IMR-90 (cell line): ENCODE results near the gene TBCK. TPM values are rescaled to one million over a fixed set of nuclear protein-coding genes. Genes with fewer than 3 reads are reported as not detected.

ENCODE experiments used
- ATAC-seq: fragments of 200-7000 bp; cut with Tn5 transposase; 2 replicates; pipeline ENCODE4 v1.9.1; 2020; ENCODE audit warnings: low read depth, mild to moderate bottlenecking, moderate library complexity
- BruUV-seq: library from RNA; stranded (reverse); fragments of 400-500 nt; replicated peaks from 2 replicates; lab custom pipeline; 2021; lab: Mats Ljungman, UMichigan
- CTCF ChIA-PET: fragments of 300-600 bp; formaldehyde crosslinking; extraction: SDS; loops from one replicate; lab custom pipeline; 2021; ENCODE audit warnings: antibody characterized with exemption; lab: Yijun Ruan, JAX
- POLR2A ChIA-PET: fragments of 300-600 bp; sonication (Branson Sonifier 250); formaldehyde crosslinking; loops from one replicate; lab custom pipeline; 2022; ENCODE audit warnings: antibody characterized with exemption; ENCODE audit not compliant: unreplicated experiment; lab: Charles Lee
- DNase-seq: peaks from one replicate; pipeline ENCODE4 v3.0.0; 2013
- H2AFZ ChIP-seq: replicated peaks from 2 replicates; pipeline ENCODE3; 2013; ENCODE audit warnings: low read length, mild to moderate bottlenecking; ENCODE audit not compliant: poor library complexity
- H2AK5ac ChIP-seq: 2 replicates; pipeline ENCODE4 v1.6.1; 2013; ENCODE audit warnings: low read depth, low read length, inconsistent platforms
- H2AK9ac ChIP-seq: replicated peaks from 2 replicates; pipeline ENCODE3; 2013; ENCODE audit warnings: mild to moderate bottlenecking, low read depth, low read length, moderate library complexity; ENCODE audit not compliant: poor library complexity
- H2BK120ac ChIP-seq: 2 replicates; pipeline ENCODE4 v1.6.1; 2013; ENCODE audit warnings: low read depth, low read length, inconsistent platforms
- H2BK15ac ChIP-seq: 3 replicates; pipeline ENCODE4 v1.6.1; 2013; ENCODE audit warnings: low read depth, low read length, inconsistent platforms
- H2BK20ac ChIP-seq: 2 replicates; pipeline ENCODE4 v1.6.1; 2013; ENCODE audit warnings: low read depth, mild to moderate bottlenecking, inconsistent platforms, low read length, moderate library complexity
- H2BK5ac ChIP-seq: 2 replicates; pipeline ENCODE4 v1.6.1; 2013; ENCODE audit warnings: mild to moderate bottlenecking, low read depth, low read length, inconsistent platforms; ENCODE audit not compliant: poor library complexity, severe bottlenecking
- H3K14ac ChIP-seq: replicated peaks from 2 replicates; pipeline ENCODE4 v1.6.1; 2013; ENCODE audit warnings: low read depth, low read length, inconsistent platforms
- H3K18ac ChIP-seq: 2 replicates; pipeline ENCODE4 v1.6.1; 2013; ENCODE audit warnings: low read depth, low read length, control low read depth
- H3K23ac ChIP-seq: 2 replicates; pipeline ENCODE4 v1.6.1; 2013; ENCODE audit warnings: low read depth, low read length, inconsistent platforms
- H3K27ac ChIP-seq: 2 replicates; pipeline ENCODE4 v1.5.1; 2013; ENCODE audit warnings: mild to moderate bottlenecking, control low read depth, low read length; ENCODE audit not compliant: insufficient read depth
- H3K27me3 ChIP-seq: 2 replicates; pipeline ENCODE4 v1.6.1; 2013; ENCODE audit warnings: low read length; ENCODE audit not compliant: control insufficient read depth, insufficient read depth
- H3K36me3 ChIP-seq: 2 replicates; pipeline ENCODE4 v1.6.1; 2013; ENCODE audit warnings: low read length, mixed read lengths; ENCODE audit not compliant: control insufficient read depth, insufficient read depth
- H3K4ac ChIP-seq: 2 replicates; pipeline ENCODE4 v1.6.1; 2013; ENCODE audit warnings: low read depth, low read length, inconsistent platforms
- H3K4me1 ChIP-seq: 2 replicates; pipeline ENCODE4 v1.6.1; 2013; ENCODE audit warnings: low read length, mixed read lengths; ENCODE audit not compliant: control insufficient read depth, insufficient read depth
- H3K4me2 ChIP-seq: 2 replicates; pipeline ENCODE4 v1.6.1; 2013; ENCODE audit warnings: low read depth, mild to moderate bottlenecking, control low read depth, low read length, moderate library complexity
- H3K4me3 ChIP-seq: 2 replicates; pipeline ENCODE4 v1.5.1; 2013; ENCODE audit warnings: low read depth, mild to moderate bottlenecking, control low read depth, low read length, moderate library complexity; ENCODE audit not compliant: insufficient read depth
- H3K56ac ChIP-seq: 2 replicates; pipeline ENCODE4 v1.6.1; 2013; ENCODE audit warnings: low read length, inconsistent platforms; ENCODE audit not compliant: insufficient read depth; ENCODE audit errors: extremely low read depth
- H3K79me1 ChIP-seq, 2 experiments: 2 replicates each; pipeline ENCODE4 v1.6.1; 2013; ENCODE audit warnings: low read length in 2 of 2, inconsistent platforms in 1 of 2, low read depth in 1 of 2
- H3K9ac ChIP-seq: 2 replicates; pipeline ENCODE4 v1.6.1; 2013; ENCODE audit warnings: low read depth, low read length, control low read depth
- H3K9me1 ChIP-seq: 2 replicates; pipeline ENCODE4 v1.6.1; 2013; ENCODE audit warnings: low read length, inconsistent platforms; ENCODE audit not compliant: insufficient read depth
- H3K9me3 ChIP-seq: 2 replicates; pipeline ENCODE4 v1.6.1; 2013; ENCODE audit warnings: low read length; ENCODE audit not compliant: control insufficient read depth, insufficient read depth
- H4K20me1 ChIP-seq: 2 replicates; pipeline ENCODE4 v1.6.1; 2013; ENCODE audit warnings: low read length, inconsistent platforms; ENCODE audit not compliant: insufficient read depth
- H4K5ac ChIP-seq: 2 replicates; pipeline ENCODE4 v1.6.1; 2013; ENCODE audit warnings: mild to moderate bottlenecking, low read depth, low read length, control low read depth
- H4K8ac ChIP-seq, 2 experiments: 2 replicates each; pipeline ENCODE4 v1.6.1; 2013; ENCODE audit warnings: low read depth in 2 of 2, low read length in 2 of 2, control low read depth in 1 of 2, inconsistent platforms in 1 of 2
- H4K91ac ChIP-seq: 2 replicates; pipeline ENCODE4 v1.6.1; 2013; ENCODE audit warnings: low read depth, low read length, inconsistent platforms; ENCODE audit not compliant: insufficient read depth
- NFE2L2 ChIP-seq: fragments of 150-350 bp; IDR thresholded peaks from 2 replicates; pipeline ENCODE4 v1.6.1; 2016; ENCODE audit warnings: low read depth, mild to moderate bottlenecking, low read length
- RCOR1 ChIP-seq: IDR thresholded peaks from 2 replicates; pipeline ENCODE4 v1.6.1; 2012; ENCODE audit warnings: mild to moderate bottlenecking, low read length, improper control_type of control experiment; ENCODE audit not compliant: insufficient replicate concordance
- RFX5 ChIP-seq: IDR thresholded peaks from 2 replicates; pipeline ENCODE4 v1.8.0; 2012; ENCODE audit warnings: low read depth, mild to moderate bottlenecking, low read length, moderate library complexity
- USF2 ChIP-seq: fragments of 150-350 bp; IDR thresholded peaks from 2 replicates; pipeline ENCODE4 v1.6.1; 2017; ENCODE audit warnings: mild to moderate bottlenecking, antibody characterized with exemption, low read length, low read depth
- WGBS, 2 experiments: methylation state at CpG; one replicate each; pipeline versions ENCODE4 v1.1.5 to v1.1.7; 2013; ENCODE audit warnings: missing lambda C conversion rate in 2 of 2; ENCODE audit not compliant: insufficient read length in 1 of 2; ENCODE audit errors: extremely low coverage in 2 of 2; 5-methylcytosine and 5-hydroxymethylcytosine counted together
- dilution Hi-C: fragments of 300-500 bp; cut with HindIII; formaldehyde crosslinking; loops from one replicate; pipeline ENCODE4 v1.14.3; 2018; ENCODE audit warnings: low sequenced_read_pairs; ENCODE audit not compliant: unreplicated experiment
- in situ Hi-C: fragments of 300-500 bp; cut with MboI; formaldehyde crosslinking; loops from 3 replicates; pipeline ENCODE4 v1.14.3; 2019; ENCODE audit warnings: low sequenced_read_pairs, inconsistent platforms, mixed read lengths
- intact Hi-C: fragments of 100-400 bp; cut with micrococcal nuclease; formaldehyde crosslinking; loops from 2 replicates; pipeline ENCODE4 v1.10.0; 2022
- polyA plus RNA-seq, 3 experiments: library from polyadenylated mRNA; depleted of rRNA; stranded (reverse); fragments of >200 nt; gene quantifications; 2 replicates each; pipeline ENCODE4 v1.2.3, GENCODE V29; 2012; ENCODE audit warnings: low replicate concordance in 1 of 3
- total RNA-seq: library from RNA; depleted of rRNA; stranded (reverse); fragments of >200 nt; gene quantifications from 2 replicates; pipeline ENCODE4 v1.2.3, GENCODE V29; 2012

The TBCK gene
- total and polyA plus RNA-seq, 2 of the 4 experiments (the other 2 are of a cell fraction), result 10.7 to 29.9 TPM

GRCh38 chr4:106192131-106192530 lies 123.9 kb downstream of the TBCK start:
- H3K18ac ChIP-seq, result no peak overlapping the region
- ChIA-PET POLR2A (no interaction called here), CTCF (interaction anchor here (1.5 kb wide), 1 partner anchor 12 kb away, joined by 5 read pairs; no protein-coding TSS in a partner anchor)
- ATAC-seq (no peak), DNase-seq (no peak)
- in situ Hi-C loops (no loop called here), intact Hi-C loops (no loop called here), dilution Hi-C loops (no loop called here)
- H3K27me3 ChIP-seq, result no peaks in the 10 kb centered on the region
- no peak overlapping the region for H2BK120ac ChIP-seq
- BruUV-seq, result no TSS peak
- H3K4me3 ChIP-seq, result no peak overlapping the region
- peaks cover 1% of the 10 kb centered on the region; the same call in 1 of the 2 replicates for H3K36me3 ChIP-seq
- 0 out of 2 replicates have a peak, but pooled peaks cover 2% of the 10 kb centered on the region for H3K4me1 ChIP-seq
- no peak overlapping the region for H4K8ac ChIP-seq
- H2AFZ ChIP-seq, result no peak overlapping the region
- H3K14ac ChIP-seq, result no peak overlapping the region
- no peaks in the 10 kb centered on the region for H3K9me1 ChIP-seq
- no CpG with 5 or more reads among the region's 1 CpG for WGBS, 2 experiments
- H2AK9ac ChIP-seq, result no peak overlapping the region
- no peak overlapping the region for H3K4ac ChIP-seq
- H3K9ac ChIP-seq, result no peak overlapping the region
- no peak overlapping the region for H4K91ac ChIP-seq
- H3K56ac ChIP-seq, result no peak overlapping the region
- no peak overlapping the region for H2BK5ac ChIP-seq
- H3K23ac ChIP-seq, result no peak overlapping the region
- no peak overlapping the region for H4K5ac ChIP-seq
- H3K9me3 ChIP-seq, result no peaks in the 10 kb centered on the region
- no peaks in the 10 kb centered on the region for H4K20me1 ChIP-seq
- TF ChIP-seq RCOR1, result no peak
- no peak for TF ChIP-seq RFX5
- no peak for TF ChIP-seq NFE2L2
- no peak for TF ChIP-seq USF2
- no peaks in the 10 kb centered on the region for H3K79me1 ChIP-seq
- H2BK15ac ChIP-seq, result no peak overlapping the region
- H3K27ac ChIP-seq, result no peak overlapping the region
- H2BK20ac ChIP-seq, result no peak overlapping the region
- no peak overlapping the region for H2AK5ac ChIP-seq
- no peak overlapping the region for H3K4me2 ChIP-seq
